GM23338 (cell line): Measurements from ENCODE around the gene TPSB2.
"Not testable (repeated sequence)": the region's sequence is repeated elsewhere in the genome, so short reads cannot be mapped to it uniquely, and the experiment has no call there.

Experiments used
- EZH2 ChIP-seq: fragments of 200-600 bp; sonication (generic); IDR thresholded peaks from one replicate; pipeline ENCODE4 v1.8.0; 2017; ENCODE audit warnings: antibody characterized with exemption, mild to moderate bottlenecking, low read depth; ENCODE audit not compliant: unreplicated experiment
- POLR2AphosphoS5 ChIP-seq: IDR thresholded peaks from 2 replicates; pipeline ENCODE4 v1.6.1; 2016; ENCODE audit warnings: antibody characterized with exemption, low read depth
- ZNF331 ChIP-seq: fragments of 250-450 bp; sonication (Bioruptor Pico); IDR thresholded peaks from 2 replicates; pipeline ENCODE4 v1.5.0; 2020; ENCODE audit warnings: low read depth, mild to moderate bottlenecking, moderate library complexity
- TF ChIP-seq, protein P1 (sequence below), 2 experiments: fragments of 200-600 bp in 1 of 2; sonication (generic) in 1 of 2; conservative IDR thresholded peaks; 2 replicates each; pipeline versions ENCODE4 v1.5.1 to v1.6.1; 2016 to 2017; ENCODE audit warnings: antibody characterized with exemption in 2 of 2, low read depth in 2 of 2, mild to moderate bottlenecking in 2 of 2, moderate library complexity in 1 of 2

DNA sequence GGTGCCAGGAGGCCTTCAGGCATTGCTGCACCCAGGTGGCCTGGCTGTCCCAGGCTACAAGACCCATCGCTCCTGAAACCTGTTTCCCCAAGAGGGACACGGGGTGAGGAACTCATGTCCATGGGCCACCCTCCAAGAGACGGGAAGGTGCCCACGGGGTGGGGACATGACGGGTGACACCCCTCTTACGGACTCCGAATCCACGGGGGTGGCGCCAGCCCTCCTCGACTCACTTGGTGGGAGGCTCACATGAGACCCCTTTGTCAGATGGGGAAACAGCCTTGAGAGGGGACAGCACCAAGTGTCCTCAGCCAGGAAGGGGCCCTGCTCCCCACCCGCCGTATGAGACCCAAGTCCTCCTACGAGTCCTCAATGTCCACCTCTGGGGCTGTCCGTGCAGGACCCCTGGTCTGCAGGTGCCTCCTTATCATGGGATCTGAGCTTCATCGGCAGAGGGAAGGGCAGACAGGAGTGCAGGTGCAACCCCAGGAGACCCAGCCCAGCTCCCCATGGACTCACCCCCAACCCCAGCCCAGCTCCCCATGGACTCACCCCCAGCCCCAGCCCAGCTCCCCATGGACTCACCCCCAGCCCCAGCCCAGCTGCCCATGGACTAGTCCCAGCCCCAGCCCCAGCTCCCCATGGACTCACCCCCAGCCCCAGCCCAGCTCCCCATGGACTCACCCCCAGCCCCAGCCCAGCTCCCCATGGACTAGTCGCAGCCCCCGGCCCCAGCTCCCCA is 658 bp upstream of the TPSB2 start:
- TF ChIP-seq, protein P1, sequence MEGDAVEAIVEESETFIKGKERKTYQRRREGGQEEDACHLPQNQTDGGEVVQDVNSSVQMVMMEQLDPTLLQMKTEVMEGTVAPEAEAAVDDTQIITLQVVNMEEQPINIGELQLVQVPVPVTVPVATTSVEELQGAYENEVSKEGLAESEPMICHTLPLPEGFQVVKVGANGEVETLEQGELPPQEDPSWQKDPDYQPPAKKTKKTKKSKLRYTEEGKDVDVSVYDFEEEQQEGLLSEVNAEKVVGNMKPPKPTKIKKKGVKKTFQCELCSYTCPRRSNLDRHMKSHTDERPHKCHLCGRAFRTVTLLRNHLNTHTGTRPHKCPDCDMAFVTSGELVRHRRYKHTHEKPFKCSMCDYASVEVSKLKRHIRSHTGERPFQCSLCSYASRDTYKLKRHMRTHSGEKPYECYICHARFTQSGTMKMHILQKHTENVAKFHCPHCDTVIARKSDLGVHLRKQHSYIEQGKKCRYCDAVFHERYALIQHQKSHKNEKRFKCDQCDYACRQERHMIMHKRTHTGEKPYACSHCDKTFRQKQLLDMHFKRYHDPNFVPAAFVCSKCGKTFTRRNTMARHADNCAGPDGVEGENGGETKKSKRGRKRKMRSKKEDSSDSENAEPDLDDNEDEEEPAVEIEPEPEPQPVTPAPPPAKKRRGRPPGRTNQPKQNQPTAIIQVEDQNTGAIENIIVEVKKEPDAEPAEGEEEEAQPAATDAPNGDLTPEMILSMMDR (conservative IDR thresholded peaks at IDR 0.05; ENCODE audit: low read depth in 2 of 2): not testable (repeated sequence)
- TF ChIP-seq EZH2; POLR2AphosphoS5; ZNF331 (CRISPR knock-in tag): not testable (repeated sequence)
